ENCODE data around the gene LDHA.

DNA sequence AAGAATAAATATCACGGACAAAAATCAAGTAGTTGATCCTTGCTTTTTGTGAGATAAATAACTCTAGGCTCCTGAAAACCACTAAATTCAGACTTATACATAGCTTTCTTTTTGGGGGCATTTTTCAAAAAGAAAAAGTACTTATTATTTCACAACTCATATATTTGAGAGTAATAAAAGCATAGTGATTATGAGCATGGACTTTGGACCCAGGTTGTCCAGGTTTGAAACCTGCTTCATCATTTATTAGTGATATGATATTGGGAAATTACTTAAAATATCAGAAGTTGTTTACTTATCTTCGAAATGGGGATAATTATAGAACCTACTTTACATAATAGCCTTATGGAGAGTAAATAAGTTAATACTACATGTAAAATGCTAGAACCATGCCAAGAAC lies 44.3 kb downstream of the LDHA start:
- TF ChIP-seq POLR2A (IDR thresholded peaks at IDR 0.05) = no peak
- TF ChIP-seq, protein P1, sequence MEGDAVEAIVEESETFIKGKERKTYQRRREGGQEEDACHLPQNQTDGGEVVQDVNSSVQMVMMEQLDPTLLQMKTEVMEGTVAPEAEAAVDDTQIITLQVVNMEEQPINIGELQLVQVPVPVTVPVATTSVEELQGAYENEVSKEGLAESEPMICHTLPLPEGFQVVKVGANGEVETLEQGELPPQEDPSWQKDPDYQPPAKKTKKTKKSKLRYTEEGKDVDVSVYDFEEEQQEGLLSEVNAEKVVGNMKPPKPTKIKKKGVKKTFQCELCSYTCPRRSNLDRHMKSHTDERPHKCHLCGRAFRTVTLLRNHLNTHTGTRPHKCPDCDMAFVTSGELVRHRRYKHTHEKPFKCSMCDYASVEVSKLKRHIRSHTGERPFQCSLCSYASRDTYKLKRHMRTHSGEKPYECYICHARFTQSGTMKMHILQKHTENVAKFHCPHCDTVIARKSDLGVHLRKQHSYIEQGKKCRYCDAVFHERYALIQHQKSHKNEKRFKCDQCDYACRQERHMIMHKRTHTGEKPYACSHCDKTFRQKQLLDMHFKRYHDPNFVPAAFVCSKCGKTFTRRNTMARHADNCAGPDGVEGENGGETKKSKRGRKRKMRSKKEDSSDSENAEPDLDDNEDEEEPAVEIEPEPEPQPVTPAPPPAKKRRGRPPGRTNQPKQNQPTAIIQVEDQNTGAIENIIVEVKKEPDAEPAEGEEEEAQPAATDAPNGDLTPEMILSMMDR (IDR thresholded peaks at IDR 0.05) = no peak
